OCI-LY1 (cell line): ENCODE data around the gene NKAIN2.

Experiments
- CTCF ChIP-seq: fragments of 200-600 bp; sonication (generic), shearing (Covaris generic); IDR thresholded peaks from 2 replicates; pipeline ENCODE4 v1.5.1; 2017; ENCODE audit warnings: mild to moderate bottlenecking, antibody characterized with exemption, low read length, moderate library complexity, mixed read lengths
- EZH2 ChIP-seq: fragments of 200-600 bp; sonication (generic), shearing (Covaris generic); IDR thresholded peaks from 2 replicates; pipeline ENCODE4 v1.8.0; 2017; ENCODE audit warnings: borderline replicate concordance, mixed run types, mild to moderate bottlenecking, antibody characterized with exemption, low read length, moderate library complexity, mixed read lengths

DNA sequence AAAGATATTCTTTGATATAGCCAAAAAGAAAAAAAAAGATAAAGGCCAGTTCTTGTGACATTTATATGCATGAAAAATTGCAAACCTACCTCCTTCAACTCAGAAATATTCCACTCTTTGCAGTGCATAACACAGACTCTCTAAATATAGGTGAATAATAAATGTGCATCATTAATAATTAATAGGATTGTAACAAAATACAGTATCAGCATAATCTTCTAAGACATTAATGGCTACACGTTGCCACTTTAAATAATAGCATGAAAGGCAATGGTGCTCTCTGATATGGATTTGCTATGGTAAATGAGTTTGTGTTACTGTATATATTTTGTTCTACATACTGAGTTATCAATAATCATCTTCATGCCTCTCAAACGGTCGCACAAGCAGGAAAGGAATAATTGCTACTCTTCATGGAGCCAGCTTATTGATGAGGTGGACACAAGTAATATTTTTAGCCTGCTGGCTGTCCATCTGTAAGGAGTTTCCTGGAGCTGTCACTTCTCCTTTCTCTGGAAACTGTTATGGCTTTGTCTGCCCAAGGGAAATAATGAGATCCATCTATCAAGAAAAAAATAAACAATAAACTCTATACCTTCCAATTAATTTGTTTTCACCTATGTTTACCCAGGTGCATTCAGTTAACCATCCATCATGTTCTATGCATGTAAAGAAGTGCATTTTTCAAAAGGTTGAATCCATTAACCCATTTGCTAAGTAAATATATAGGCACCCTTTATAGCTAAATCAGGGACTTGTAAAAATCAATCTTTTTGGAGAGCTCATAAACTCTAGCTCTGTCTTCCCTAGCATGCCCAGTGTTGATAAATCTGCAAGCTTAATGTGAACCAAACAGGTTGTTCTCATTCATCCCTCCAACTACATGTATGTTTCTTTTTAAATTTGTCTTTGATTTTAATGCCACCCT lies 253.0 kb downstream of the NKAIN2 start:
- TF ChIP-seq CTCF, result no peak
- TF ChIP-seq EZH2, result no peak
